HG03442 (cell line): ENCODE measurements around the gene GNGT2.

Source experiments
- ATAC-seq: cut with Tn5 transposase; IDR thresholded peaks from one replicate; pipeline ENCODE4 v1.9.1; 2021; ENCODE audit warnings: mild to moderate bottlenecking, moderate library complexity; ENCODE audit not compliant: unreplicated experiment

The GNGT2 gene

GRCh38 chr17:49210158-49211029 lies at the start of gene GNGT2, which contains the start of gene ABI3:
Gene GNGT2 (minus strand): TSS chr17:49210574. CDS start chr17:49207422, 3,152 bp downstream.
Gene ABI3 (plus strand): TSS chr17:49210707. CDS start chr17:49210725, 18 bp downstream.
- peak; percentile 78 for ATAC-seq

GRCh38 chr17:49259663-49260010 lies 49.3 kb upstream of the GNGT2 start:
- no peak for ATAC-seq

- ATAC-seq: no peak
Observed at GRCh38 chr17:49258394-49258793, 48.0 kb upstream of the GNGT2 start.

- no peak for ATAC-seq
Observed at GRCh38 chr17:49255125-49255524, 44.8 kb upstream of the GNGT2 start.

GRCh38 chr17:49254066-49254465 lies 43.7 kb upstream of the GNGT2 start:
- ATAC-seq: no peak

- no peak for ATAC-seq
Observed at GRCh38 chr17:49252148-49252695, 41.8 kb upstream of the GNGT2 start.

- no peak for ATAC-seq
Observed at GRCh38 chr17:49249890-49250522, 39.6 kb upstream of the GNGT2 start.

GRCh38 chr17:49249292-49249794 lies 39.0 kb upstream of the GNGT2 start:
- ATAC-seq: no peak

GRCh38 chr17:49247944-49248343 lies 37.6 kb upstream of the GNGT2 start:
- no peak for ATAC-seq

- ATAC-seq: no peak
Observed at GRCh38 chr17:49244839-49245238, 34.5 kb upstream of the GNGT2 start.

GRCh38 chr17:49242813-49243212 lies 32.4 kb upstream of the GNGT2 start:
- no peak for ATAC-seq

- no peak for ATAC-seq
Observed at GRCh38 chr17:49241692-49242397, 31.5 kb upstream of the GNGT2 start.

- no peak for ATAC-seq
Observed at GRCh38 chr17:49241040-49241439, 30.7 kb upstream of the GNGT2 start.

GRCh38 chr17:49240619-49241018 lies 30.2 kb upstream of the GNGT2 start:
- ATAC-seq: no peak

GRCh38 chr17:49239963-49240362 lies 29.6 kb upstream of the GNGT2 start:
- ATAC-seq: no peak

- ATAC-seq: no peak
Observed at GRCh38 chr17:49235896-49236295, 25.5 kb upstream of the GNGT2 start.

GRCh38 chr17:49234509-49235080 lies 24.2 kb upstream of the GNGT2 start:
- no peak for ATAC-seq

- no peak for ATAC-seq
Observed at GRCh38 chr17:49231563-49231894, 21.2 kb upstream of the GNGT2 start.

- peak; percentile 80 for ATAC-seq
Observed at GRCh38 chr17:49230636-49231562, 20.5 kb upstream of the GNGT2 start, which contains the start of gene PHOSPHO1. Gene PHOSPHO1 (minus strand): TSS chr17:49230787. CDS start chr17:49226691, 4,096 bp downstream.
